GM13977 (cell line): ENCODE data around the gene SPIRE1.

ENCODE experiments used
- DNase-seq: peaks from one replicate; pipeline ENCODE4 v3.0.0; 2012; ENCODE audit warnings: low spot score
- in situ Hi-C: fragments of 300-500 bp; cut with MboI; formaldehyde crosslinking; loops from one replicate; pipeline ENCODE4 v1.12.0; 2022; ENCODE audit warnings: low sequenced_read_pairs, low pct_unique_long_range_greater_than_20kb, mixed read lengths, inconsistent platforms; ENCODE audit not compliant: unreplicated experiment
- TF ChIP-seq, protein P1 (sequence below): IDR thresholded peaks from 2 replicates; pipeline ENCODE4 v1.5.1; 2012; ENCODE audit warnings: mild to moderate bottlenecking, control low read depth; ENCODE audit not compliant: insufficient read depth; ENCODE audit errors: extremely low read depth, missing control alignments

SPIRE1 gene

DNA sequence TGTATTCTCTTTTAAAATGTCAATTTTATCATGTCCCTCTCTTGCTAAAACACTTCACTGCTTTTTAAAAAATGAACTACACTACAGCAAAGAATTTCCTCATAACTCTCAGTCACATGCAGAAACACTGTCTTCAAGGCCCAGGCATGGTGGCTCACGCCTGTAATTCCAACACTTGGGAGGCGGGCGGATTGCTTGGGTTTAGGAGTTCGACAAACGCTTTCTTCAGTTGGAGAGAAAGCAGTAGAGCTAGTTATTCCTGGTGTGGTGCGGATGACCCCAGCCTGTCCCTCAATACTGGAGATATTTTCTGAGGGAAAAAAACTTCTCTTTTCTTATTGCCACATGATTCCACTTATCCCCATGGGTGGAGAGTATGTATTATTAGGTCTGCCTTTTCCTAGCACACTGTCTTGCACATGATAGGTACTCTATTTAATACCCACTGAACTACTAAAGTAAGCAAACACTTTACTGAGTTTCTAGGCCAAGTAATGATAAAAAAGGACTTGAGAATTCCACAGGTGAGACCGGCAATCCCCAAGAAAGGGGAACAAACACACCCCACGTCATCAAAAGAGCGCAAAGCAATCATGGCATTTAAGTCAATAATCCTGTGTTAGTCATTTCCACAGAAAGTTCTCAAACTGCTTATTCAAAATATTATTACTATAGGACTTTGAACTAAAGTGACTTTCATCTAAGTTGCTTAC lies 77.1 kb downstream of the SPIRE1 start:
- DNase-seq = no peak
- TF ChIP-seq, protein P1, sequence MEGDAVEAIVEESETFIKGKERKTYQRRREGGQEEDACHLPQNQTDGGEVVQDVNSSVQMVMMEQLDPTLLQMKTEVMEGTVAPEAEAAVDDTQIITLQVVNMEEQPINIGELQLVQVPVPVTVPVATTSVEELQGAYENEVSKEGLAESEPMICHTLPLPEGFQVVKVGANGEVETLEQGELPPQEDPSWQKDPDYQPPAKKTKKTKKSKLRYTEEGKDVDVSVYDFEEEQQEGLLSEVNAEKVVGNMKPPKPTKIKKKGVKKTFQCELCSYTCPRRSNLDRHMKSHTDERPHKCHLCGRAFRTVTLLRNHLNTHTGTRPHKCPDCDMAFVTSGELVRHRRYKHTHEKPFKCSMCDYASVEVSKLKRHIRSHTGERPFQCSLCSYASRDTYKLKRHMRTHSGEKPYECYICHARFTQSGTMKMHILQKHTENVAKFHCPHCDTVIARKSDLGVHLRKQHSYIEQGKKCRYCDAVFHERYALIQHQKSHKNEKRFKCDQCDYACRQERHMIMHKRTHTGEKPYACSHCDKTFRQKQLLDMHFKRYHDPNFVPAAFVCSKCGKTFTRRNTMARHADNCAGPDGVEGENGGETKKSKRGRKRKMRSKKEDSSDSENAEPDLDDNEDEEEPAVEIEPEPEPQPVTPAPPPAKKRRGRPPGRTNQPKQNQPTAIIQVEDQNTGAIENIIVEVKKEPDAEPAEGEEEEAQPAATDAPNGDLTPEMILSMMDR = no peak
- in situ Hi-C loops = no loop called here

DNA sequence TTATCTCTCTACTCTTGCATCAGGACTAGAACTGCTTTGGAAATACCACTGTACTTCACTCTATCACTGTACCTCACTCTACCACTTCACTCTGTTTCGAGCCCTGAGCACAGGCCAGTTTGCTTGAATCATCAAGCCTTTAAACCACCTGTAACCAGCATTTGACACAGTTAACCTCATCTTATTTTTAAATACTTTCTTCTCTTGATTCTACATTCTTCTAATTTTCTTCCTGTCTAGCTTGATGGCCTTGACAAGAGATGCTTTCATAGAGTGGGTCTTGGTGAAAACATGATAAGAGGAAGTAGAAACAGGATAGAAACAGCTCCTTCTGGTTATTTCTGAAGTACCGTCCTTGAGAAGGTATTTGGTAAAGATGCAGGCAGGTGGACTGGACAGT lies 78.1 kb downstream of the SPIRE1 start:
- DNase-seq = peak; percentile 14
- TF ChIP-seq, protein P1 = no peak
- in situ Hi-C loops = no loop called here

DNA sequence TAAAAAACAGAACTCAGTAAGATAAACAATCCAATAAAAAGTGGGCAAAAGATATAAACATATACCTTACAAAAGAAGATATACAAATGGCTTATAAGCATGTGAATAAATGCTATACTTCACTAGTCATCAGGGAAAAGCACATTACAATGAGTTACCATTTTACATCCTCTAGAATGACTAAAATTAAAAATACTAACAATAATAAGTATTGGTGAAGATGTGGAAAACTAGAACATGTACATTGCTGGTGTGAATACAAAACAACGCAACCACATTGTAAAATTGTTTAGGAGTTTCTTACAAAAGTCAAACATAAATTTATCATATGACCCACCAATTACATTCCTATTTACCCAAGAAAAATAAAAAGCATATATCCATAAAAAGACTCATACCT lies 80.1 kb downstream of the SPIRE1 start:
- in situ Hi-C loops = no loop called here
- no peak for DNase-seq
- TF ChIP-seq, protein P1 = no peak

DNA sequence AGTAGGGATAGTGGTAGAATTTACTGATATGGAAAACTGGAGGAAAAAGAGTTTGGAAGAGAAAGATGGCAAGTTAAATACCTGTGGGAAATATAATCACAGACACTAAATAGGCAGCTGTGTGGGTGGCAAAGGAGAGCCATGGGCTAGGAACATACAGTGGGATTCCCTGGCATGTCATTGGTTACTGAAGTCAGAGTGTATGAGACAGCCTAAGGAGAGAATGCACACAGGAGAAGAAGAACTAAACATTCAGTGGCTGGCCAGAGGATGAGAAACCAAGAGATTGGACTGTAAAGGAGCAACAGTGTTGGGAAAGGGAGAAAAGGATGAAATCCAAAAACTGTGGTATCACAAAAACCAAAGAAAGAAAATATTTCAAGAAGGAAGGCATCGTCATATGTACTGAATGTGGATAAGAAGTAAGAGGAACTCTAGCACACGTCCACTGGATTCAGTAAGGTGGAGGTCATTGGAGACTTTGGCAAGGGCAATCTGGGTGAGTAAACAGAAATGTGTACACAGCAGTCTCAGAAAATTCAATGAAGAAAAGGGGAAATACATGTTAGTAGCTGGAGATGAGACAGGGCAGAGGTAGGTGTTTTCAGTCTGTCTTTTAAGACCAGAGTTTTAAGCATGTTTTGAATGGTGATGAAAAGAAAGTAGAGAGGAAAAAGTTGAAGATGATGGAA lies 83.3 kb downstream of the SPIRE1 start:
- in situ Hi-C loops = no loop called here
- DNase-seq = no peak

DNA sequence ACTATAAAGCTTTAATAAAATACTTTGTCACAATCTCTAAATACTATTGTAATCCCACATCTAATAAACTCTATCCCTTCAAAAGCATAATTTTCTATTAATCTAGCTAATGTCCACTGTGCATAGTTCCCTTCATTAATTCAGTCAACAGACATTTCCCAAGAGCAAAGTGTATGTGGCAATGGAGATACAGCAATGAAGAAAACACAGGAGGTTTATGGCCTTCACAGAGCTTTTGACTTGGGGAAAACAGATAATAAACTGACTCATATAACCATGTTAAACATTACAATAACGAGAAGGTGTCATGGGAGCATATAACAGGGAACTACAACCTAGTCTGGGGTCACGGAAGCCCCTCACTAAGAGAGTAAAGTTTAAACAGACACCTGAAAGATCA lies 86.3 kb downstream of the SPIRE1 start:
- DNase-seq = no peak
- TF ChIP-seq, protein P1 = no peak
- in situ Hi-C loops = no loop called here

More for the DNA sequence above, 83.3 kb downstream of the SPIRE1 start:
- TF ChIP-seq, protein P1 = no peak

DNA sequence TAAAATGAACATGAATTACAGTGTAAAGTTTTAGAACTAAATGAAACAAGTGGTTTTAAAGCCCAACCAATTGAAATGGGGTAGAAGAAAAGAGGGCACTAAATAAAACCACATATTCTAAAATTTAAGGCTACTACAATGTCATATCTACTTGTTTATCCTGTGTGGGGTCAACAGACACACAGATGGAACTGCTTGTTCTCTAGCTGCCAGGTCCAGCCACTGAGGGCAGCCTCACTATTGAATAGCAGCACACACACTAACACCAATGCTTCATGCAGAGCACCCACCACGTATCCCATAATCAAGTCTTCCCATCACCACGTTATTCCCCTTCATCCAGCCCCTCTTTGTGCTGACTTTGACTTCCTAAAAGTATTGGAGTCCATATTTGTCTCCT lies 88.1 kb downstream of the SPIRE1 start:
- no peak for DNase-seq
- TF ChIP-seq, protein P1 = no peak
- in situ Hi-C loops = no loop called here
